H1 (cell line): ENCODE measurements around the gene SUPT7L.

ENCODE experiments used
- CEBPB ChIP-seq: IDR thresholded peaks from 2 replicates; pipeline ENCODE4 v1.6.1; 2012; ENCODE audit warnings: low read depth, low read length
- CHD2 ChIP-seq: IDR thresholded peaks from 2 replicates; pipeline ENCODE4 v1.6.1; 2012; ENCODE audit warnings: low read length, improper control_type of control experiment
- CREB1 ChIP-seq: IDR thresholded peaks from 2 replicates; pipeline ENCODE4 v1.6.1; 2012; ENCODE audit warnings: inconsistent platforms
- CTCF ChIP-seq, 3 experiments: IDR thresholded peaks; 1 replicate in 2 of 3; 2 replicates in 1 of 3; pipeline versions ENCODE4 v1.5.1 to v1.6.1; 2011; ENCODE audit warnings: low read length in 3 of 3, mild to moderate bottlenecking in 3 of 3, inconsistent platforms in 2 of 3, low read depth in 1 of 3, moderate library complexity in 1 of 3; ENCODE audit not compliant: insufficient read depth in 1 of 3; ENCODE audit errors: control extremely low read depth in 1 of 3
- EP300 ChIP-seq, 2 experiments: IDR thresholded peaks; 1 replicate in 1 of 2; 2 replicates in 1 of 2; pipeline ENCODE4 v1.6.1; 2011 to 2012; ENCODE audit warnings: low read depth in 2 of 2, low read length in 2 of 2, mild to moderate bottlenecking in 2 of 2, borderline replicate concordance in 1 of 2, inconsistent platforms in 1 of 2, moderate library complexity in 1 of 2
- EZH2 ChIP-seq: fragments of 200-600 bp; sonication (generic); IDR thresholded peaks from 2 replicates; pipeline ENCODE4 v1.7.1; 2012; ENCODE audit warnings: low read depth, mild to moderate bottlenecking, moderate library complexity, low read length, inconsistent platforms; ENCODE audit not compliant: severe bottlenecking
- KDM5A ChIP-seq: fragments of 200-600 bp; IDR thresholded peaks from 2 replicates; pipeline ENCODE4 v1.7.1; 2012; ENCODE audit warnings: mild to moderate bottlenecking, low read length, inconsistent platforms, mixed read lengths
- NANOG ChIP-seq: IDR thresholded peaks from 2 replicates; pipeline ENCODE4 v1.6.1; 2011; ENCODE audit warnings: low read length, low read depth, mild to moderate bottlenecking, inconsistent platforms; ENCODE audit not compliant: insufficient read depth, poor library complexity, severe bottlenecking
- SAP30 ChIP-seq: fragments of 300-600 bp; sonication (generic); IDR thresholded peaks from 2 replicates; pipeline ENCODE4 v1.7.1; 2012; ENCODE audit warnings: low read length, moderate library complexity, mild to moderate bottlenecking, inconsistent platforms; ENCODE audit not compliant: insufficient read depth, insufficient replicate concordance
- SP1 ChIP-seq: IDR thresholded peaks from 2 replicates; pipeline ENCODE4 v1.6.1; 2011; ENCODE audit warnings: low read depth, low read length
- TF ChIP-seq, protein P1 (sequence below): IDR thresholded peaks from 2 replicates; pipeline ENCODE4 v1.6.1; 2012; ENCODE audit warnings: low read length, inconsistent platforms
- TF ChIP-seq, protein P2 (sequence below): IDR thresholded peaks from 2 replicates; pipeline ENCODE4 v1.6.1; 2011; ENCODE audit warnings: low read length, improper control_type of control experiment

GRCh38 chr2:27647737-27648136 lies 15.7 kb downstream of the SUPT7L start:
- TF ChIP-seq SAP30 (no peak), SP1 (no peak), CTCF (IDR thresholded peaks at IDR 0.05; ENCODE audit: control extremely low read depth in 1 of 3, insufficient read depth in 1 of 3, low read depth in 1 of 3, low read length in 3 of 3) (no peak), NANOG (no peak), CHD2 (no peak), EZH2 (no peak), EP300 (IDR thresholded peaks at IDR 0.05; ENCODE audit: borderline replicate concordance in 1 of 2, low read depth in 2 of 2, low read length in 2 of 2) (no peak), CREB1 (no peak), CEBPB (no peak), KDM5A (no peak)
- TF ChIP-seq, protein P1, sequence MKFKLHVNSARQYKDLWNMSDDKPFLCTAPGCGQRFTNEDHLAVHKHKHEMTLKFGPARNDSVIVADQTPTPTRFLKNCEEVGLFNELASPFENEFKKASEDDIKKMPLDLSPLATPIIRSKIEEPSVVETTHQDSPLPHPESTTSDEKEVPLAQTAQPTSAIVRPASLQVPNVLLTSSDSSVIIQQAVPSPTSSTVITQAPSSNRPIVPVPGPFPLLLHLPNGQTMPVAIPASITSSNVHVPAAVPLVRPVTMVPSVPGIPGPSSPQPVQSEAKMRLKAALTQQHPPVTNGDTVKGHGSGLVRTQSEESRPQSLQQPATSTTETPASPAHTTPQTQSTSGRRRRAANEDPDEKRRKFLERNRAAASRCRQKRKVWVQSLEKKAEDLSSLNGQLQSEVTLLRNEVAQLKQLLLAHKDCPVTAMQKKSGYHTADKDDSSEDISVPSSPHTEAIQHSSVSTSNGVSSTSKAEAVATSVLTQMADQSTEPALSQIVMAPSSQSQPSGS: no peak
- TF ChIP-seq, protein P2, sequence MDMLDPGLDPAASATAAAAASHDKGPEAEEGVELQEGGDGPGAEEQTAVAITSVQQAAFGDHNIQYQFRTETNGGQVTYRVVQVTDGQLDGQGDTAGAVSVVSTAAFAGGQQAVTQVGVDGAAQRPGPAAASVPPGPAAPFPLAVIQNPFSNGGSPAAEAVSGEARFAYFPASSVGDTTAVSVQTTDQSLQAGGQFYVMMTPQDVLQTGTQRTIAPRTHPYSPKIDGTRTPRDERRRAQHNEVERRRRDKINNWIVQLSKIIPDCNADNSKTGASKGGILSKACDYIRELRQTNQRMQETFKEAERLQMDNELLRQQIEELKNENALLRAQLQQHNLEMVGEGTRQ: no peak
